ENCODE results near the gene MRPL41.
"Not testable (repeated sequence)": the region's sequence is repeated elsewhere in the genome, so short reads cannot be mapped to it uniquely, and the experiment has no call there.

Gene MRPL41

DNA sequence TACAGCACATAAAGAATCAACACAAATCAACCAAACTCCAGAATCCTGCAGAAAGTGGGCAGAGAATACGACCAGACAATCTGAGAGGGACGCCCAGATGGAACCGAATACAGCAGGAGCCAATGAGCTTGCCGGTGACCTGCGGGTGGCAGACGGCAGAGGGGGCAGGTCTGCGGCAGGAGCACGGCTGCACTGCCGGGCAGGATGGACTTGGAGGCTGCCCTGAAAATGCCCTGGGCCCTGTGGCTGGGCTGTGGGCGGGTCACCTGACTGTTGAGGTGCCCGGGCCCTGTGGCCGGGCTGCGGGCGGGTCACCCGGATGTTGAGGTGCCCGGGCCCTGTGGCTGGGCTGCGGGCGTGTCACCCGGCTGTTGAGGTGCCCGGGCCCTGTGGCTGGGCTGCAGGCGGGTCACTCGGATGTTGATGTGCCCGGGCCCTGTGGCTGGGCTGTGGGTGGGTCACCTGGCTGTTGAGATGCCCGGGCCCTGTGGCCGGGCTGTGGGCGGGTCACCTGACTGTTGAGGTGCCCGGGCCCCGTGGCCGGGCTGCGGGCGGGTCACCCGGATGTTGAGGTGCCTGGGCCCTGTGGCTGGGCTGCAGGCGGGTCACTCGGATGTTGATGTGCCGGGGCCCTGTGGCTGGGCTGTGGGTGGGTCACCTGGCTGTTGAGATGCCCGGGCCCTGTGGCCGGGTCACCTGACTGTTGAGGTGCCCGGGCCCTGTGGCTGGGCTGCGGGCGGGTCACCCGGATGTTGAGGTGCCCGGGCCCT is 37.7 kb upstream of the MRPL41 start:
- H3K4me1 ChIP-seq (ENCODE audit: insufficient read depth, low read length); H3K9me3 ChIP-seq (ENCODE audit: low read length); H3K36me3 ChIP-seq (ENCODE audit: insufficient read depth, low read length); H3K9ac ChIP-seq (ENCODE audit: low read length); H3K4me3 ChIP-seq (ENCODE audit: low read depth in 1 of 2, low read length in 2 of 2); H3K27me3 ChIP-seq (ENCODE audit: control insufficient read depth in 1 of 2, insufficient read depth in 2 of 2, low read length in 2 of 2); H3K27ac ChIP-seq (ENCODE audit: low read depth, low read length): not testable (repeated sequence)

DNA sequence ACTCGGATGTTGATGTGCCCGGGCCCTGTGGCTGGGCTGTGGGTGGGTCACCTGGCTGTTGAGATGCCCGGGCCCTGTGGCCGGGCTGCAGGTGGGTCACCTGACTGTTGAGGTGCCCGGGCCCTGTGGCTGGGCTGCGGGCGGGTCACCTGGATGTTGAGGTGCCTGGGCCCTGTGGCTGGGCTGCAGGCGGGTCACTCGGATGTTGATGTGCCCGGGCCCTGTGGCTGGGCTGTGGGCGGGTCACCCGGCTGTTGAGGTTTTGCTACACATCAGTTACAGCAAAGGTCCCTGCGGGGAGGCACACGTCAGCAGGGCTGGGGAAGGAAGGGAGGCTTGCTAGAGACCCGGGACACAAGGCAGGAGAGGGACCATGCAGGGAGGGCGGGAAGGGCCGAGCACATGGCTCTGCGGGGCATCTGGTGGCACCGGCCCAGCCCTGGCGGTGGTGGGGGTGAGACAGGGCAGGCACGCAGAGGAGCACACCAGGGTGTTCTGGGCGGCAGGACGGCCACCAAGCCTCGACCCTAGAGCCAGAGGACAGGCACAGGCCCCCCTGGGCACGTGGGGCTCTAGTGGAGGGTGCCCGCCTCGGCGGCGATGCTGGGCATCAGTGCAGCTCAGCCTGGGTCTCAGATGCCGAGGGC is 36.9 kb upstream of the MRPL41 start:
- Histone ChIP-seq H3K27ac (ENCODE audit: low read depth, low read length) (no peak overlapping the region), H3K9ac (ENCODE audit: low read length) (no peak overlapping the region), H3K36me3 (ENCODE audit: insufficient read depth, low read length) (no peaks in the 10 kb centered on the region), H3K4me3 (ENCODE audit: low read depth in 1 of 2, low read length in 2 of 2) (no peak overlapping the region), H3K4me1 (ENCODE audit: insufficient read depth, low read length) (no peaks in the 10 kb centered on the region), H3K9me3 (ENCODE audit: low read length) (no peaks in the 10 kb centered on the region), H3K27me3 (ENCODE audit: control insufficient read depth in 1 of 2, insufficient read depth in 2 of 2, low read length in 2 of 2) (no peaks in the 10 kb centered on the region)

DNA sequence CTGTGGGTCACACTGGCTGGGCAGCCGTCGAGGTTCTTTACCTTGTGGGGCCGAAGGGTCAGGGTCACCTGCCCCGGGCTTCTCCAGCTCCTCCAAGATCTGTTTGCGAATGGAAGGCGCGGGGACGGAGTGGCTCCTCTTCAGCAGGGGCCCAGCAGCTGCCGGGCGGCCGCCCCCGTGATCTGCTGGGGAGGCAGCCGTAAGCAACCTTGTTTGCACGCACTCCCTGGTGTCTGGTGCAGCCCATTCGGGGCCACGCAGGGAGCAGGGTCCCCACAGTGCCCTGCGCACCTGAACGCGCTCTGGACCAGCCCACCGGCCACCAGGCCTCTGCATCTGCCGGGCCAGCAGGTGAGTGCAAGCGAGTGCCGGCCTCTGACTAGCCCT is 36.3 kb upstream of the MRPL41 start:
- Histone ChIP-seq H3K4me1 (ENCODE audit: insufficient read depth, low read length) (no peaks in the 10 kb centered on the region), H3K9me3 (ENCODE audit: low read length) (no peaks in the 10 kb centered on the region), H3K36me3 (ENCODE audit: insufficient read depth, low read length) (no peaks in the 10 kb centered on the region), H3K27me3 (ENCODE audit: control insufficient read depth in 1 of 2, insufficient read depth in 2 of 2, low read length in 2 of 2) (no peaks in the 10 kb centered on the region), H3K27ac (ENCODE audit: low read depth, low read length) (no peak overlapping the region), H3K9ac (ENCODE audit: low read length) (no peak overlapping the region), H3K4me3 (ENCODE audit: low read depth in 1 of 2, low read length in 2 of 2) (no peak overlapping the region)

DNA sequence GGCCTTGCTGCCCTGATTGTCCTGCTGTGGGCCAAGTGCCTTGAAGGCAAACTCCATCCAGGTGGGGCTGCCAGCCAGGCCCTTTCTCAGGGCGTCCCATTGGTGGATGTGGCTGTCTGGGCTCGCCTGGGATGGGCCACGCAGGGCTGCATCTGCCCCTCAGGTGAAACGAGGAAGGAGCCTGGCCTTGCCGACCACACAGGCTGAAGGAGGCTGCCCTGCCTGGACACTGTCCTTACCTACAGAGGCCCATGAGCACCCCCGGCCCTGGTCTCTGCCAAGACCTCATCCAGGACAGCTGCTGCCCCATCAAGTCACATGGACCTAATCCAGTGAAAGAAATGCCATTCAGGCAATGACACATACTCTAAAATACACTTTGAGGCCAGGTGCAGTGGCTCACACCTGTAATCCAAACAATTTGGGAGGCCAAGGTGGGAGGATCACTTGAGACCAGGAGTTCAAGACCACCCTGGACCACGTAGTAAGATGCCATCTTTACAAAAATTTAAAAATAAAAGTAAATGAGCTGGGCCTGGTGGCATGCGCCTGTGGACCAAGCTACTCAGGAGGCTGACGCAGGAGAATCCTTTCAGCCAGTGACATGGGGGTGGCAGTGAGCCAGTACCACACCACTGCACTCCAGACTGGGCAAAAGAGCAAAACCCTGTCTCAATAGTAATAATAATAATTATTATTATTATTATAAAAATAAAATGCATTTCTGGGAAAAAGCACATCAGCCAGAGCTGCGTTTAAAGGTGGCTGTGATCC is 35.3 kb upstream of the MRPL41 start:
- Histone ChIP-seq H3K9ac (ENCODE audit: low read length) (no peak overlapping the region), H3K27me3 (ENCODE audit: control insufficient read depth in 1 of 2, insufficient read depth in 2 of 2, low read length in 2 of 2) (no peaks in the 10 kb centered on the region), H3K27ac (ENCODE audit: low read depth, low read length) (no peak overlapping the region), H3K36me3 (ENCODE audit: insufficient read depth, low read length) (no peaks in the 10 kb centered on the region), H3K9me3 (ENCODE audit: low read length) (no peaks in the 10 kb centered on the region), H3K4me1 (ENCODE audit: insufficient read depth, low read length) (no peaks in the 10 kb centered on the region), H3K4me3 (ENCODE audit: low read depth in 1 of 2, low read length in 2 of 2) (no peak overlapping the region)

DNA sequence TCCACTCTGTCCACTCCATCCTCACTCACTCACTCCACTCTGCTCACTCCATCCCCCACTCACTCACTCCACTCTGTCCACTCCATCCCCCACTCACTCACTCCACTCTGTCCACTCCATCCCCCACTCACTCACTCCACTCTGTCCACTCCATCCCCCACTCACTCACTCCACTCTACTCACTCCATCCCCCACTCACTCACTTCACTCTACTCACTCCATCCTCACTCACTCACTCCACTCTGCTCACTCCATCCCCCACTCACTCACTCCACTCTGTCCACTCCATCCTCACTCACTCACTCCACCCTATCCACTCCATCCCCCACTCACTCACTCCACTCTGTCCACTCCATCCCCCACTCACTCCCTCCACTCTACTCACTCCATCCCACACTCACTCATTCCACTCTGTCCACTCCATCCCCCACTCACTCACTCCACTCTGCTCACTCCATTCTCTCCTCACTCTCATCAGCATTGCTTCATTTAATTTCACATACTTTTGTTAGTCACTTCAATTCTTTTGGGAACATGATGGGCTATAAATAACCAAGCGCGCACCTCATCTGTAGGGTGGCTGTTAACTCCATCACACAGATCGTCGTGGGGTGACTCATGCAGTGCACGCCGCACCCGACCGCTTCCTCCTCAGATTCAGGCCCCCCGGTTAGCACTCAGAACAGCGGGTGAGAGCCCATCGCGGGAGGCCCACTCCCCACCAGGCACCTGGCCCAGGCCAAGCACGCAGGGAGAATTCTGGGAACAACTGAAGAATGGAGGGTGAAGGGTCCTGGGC is 32.8 kb upstream of the MRPL41 start:
- H3K27me3 ChIP-seq (ENCODE audit: control insufficient read depth in 1 of 2, insufficient read depth in 2 of 2, low read length in 2 of 2); H3K4me1 ChIP-seq (ENCODE audit: insufficient read depth, low read length); H3K4me3 ChIP-seq (ENCODE audit: low read depth in 1 of 2, low read length in 2 of 2); H3K36me3 ChIP-seq (ENCODE audit: insufficient read depth, low read length); H3K9ac ChIP-seq (ENCODE audit: low read length); H3K9me3 ChIP-seq (ENCODE audit: low read length); H3K27ac ChIP-seq (ENCODE audit: low read depth, low read length): not testable (repeated sequence)

DNA sequence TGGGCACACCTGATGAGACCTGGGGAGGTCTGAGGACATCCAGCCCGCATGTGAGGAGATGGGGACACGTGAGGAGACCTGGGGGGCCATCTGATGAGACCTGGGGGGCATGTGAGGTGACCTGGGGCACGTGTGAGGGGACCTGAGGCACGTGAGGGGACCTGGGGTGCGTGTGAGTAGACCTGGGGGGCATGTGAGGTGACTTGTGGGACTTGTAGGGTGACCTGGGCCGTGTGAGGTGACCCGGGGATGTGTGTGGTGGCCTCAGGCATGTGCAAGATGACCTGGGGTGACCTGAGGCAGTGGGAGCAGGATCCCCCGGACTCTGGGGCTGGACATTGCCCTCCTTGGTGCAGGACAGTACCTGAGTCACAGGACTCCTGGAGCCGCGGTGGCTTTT is 32.1 kb upstream of the MRPL41 start:
- no peak overlapping the region for H3K4me3 ChIP-seq (ENCODE audit: low read depth in 1 of 2, low read length in 2 of 2)

DNA sequence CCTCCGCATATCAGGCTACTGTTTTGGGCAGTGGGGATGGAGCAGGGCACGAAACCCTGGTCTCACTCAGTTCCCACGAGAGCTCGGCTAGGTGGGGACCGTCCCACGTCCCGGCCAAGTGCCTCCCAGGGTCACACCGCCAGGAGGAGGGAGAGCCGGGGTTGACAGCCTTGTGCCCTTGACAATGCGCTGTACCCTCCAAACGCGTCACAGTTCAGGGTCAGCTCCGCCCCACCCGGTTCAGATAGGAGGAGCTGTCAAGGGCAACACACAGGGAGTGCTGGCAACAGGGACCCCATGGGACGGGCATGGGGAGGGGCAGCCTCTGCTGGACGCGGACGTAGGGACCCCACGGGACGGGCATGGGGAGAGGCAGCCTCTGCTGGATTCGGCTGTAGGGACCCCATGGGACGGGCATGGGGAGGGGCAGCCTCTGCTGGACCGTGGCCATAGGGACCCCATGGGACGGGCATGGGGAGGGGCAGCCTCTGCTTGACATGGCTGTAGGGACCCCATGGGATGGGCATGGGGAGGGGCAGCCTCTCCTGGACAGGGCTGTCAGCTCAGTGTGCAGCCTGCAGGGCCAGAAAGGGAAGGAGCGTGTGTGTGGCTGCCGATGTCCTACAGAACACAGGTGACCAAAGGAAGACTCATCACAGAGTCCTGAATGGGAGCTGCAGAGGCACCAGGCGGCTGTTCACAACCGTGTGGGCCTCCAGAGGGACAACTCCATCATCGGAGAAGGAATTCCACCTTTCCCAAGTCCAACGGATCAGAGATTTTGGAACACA is 30.9 kb upstream of the MRPL41 start:
- Histone ChIP-seq H3K27me3 (ENCODE audit: control insufficient read depth in 1 of 2, insufficient read depth in 2 of 2, low read length in 2 of 2) (no peaks in the 10 kb centered on the region), H3K36me3 (ENCODE audit: insufficient read depth, low read length) (no peaks in the 10 kb centered on the region), H3K4me3 (ENCODE audit: low read depth in 1 of 2, low read length in 2 of 2) (no peak overlapping the region), H3K4me1 (ENCODE audit: insufficient read depth, low read length) (no peaks in the 10 kb centered on the region), H3K9me3 (ENCODE audit: low read length) (no peaks in the 10 kb centered on the region), H3K9ac (ENCODE audit: low read length) (no peak overlapping the region), H3K27ac (ENCODE audit: low read depth, low read length) (no peak overlapping the region)

More for the DNA sequence above, 32.1 kb upstream of the MRPL41 start:
- Histone ChIP-seq H3K9ac (ENCODE audit: low read length) (no peak overlapping the region), H3K4me1 (ENCODE audit: insufficient read depth, low read length) (no peaks in the 10 kb centered on the region), H3K9me3 (ENCODE audit: low read length) (no peaks in the 10 kb centered on the region), H3K36me3 (ENCODE audit: insufficient read depth, low read length) (no peaks in the 10 kb centered on the region), H3K27me3 (ENCODE audit: control insufficient read depth in 1 of 2, insufficient read depth in 2 of 2, low read length in 2 of 2) (no peaks in the 10 kb centered on the region), H3K27ac (ENCODE audit: low read depth, low read length) (no peak overlapping the region)

DNA sequence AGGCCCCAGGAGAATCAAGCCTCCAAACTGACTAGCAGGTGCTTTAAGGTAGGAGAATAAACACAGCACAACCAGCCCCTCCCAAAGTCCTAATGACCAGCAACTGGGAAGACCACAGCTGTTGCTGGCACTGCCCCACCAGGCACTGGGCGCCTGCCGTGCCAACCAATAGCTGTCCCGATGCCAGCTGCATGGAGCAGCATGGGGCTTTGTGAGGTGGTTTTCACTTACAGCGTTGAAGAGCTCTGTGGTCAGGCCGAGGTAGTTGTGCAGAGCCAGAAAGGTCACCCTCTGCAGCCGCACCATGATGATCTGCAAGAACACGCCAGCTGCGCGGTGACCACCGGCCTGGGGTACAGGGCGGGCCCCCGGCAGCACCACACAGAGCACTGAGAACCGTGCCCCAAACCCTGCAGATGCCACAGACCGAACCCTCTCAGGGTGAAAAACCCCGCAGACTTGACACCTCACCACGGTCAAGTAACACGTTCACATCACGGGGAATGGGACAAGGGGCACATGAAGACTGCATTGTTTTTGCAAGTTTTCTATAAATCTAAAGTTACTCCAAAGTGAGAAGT is 30.2 kb upstream of the MRPL41 start:
- Histone ChIP-seq H3K9me3 (ENCODE audit: low read length) (no peaks in the 10 kb centered on the region), H3K4me1 (ENCODE audit: insufficient read depth, low read length) (no peaks in the 10 kb centered on the region), H3K4me3 (ENCODE audit: low read depth in 1 of 2, low read length in 2 of 2) (no peak overlapping the region), H3K9ac (ENCODE audit: low read length) (no peak overlapping the region), H3K36me3 (ENCODE audit: insufficient read depth, low read length) (no peaks in the 10 kb centered on the region), H3K27ac (ENCODE audit: low read depth, low read length) (no peak overlapping the region), H3K27me3 (ENCODE audit: control insufficient read depth in 1 of 2, insufficient read depth in 2 of 2, low read length in 2 of 2) (no peaks in the 10 kb centered on the region)

DNA sequence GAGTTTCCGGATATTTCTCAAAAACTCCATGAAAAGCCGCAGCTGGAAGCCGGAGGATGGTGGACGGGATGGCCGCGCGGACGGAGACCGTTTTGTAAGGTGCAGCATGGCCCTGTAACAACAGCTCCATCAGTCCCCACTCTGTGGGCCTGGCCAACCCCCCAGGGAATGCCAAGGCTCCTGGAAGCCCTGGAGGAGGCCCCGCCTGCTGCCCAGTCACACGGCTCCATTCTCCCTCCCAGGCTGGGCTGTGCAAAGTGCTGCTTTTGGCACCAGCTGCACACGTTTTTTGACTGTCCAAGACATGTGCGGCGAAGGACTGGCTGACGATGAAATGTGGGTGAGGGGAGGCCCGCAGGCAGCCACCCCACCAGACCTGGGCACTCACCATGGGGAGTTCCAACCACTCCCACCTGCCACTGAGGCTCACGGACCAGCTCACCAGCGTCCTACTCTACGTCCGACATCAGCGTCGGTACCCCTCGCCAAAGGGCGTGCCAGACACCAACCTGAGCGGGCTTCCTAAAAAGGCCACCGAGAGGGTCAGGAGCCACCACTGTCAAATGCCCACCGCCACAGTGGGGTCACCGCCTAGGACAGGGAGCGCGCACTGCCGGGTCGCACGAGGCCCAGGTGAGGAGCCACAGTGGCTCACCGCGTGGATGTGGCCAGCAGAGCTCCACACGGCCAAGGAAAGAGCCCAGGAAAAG is 28.8 kb upstream of the MRPL41 start:
- Histone ChIP-seq H3K27ac (ENCODE audit: low read depth, low read length) (no peak overlapping the region), H3K36me3 (ENCODE audit: insufficient read depth, low read length) (no peaks in the 10 kb centered on the region)

More for the DNA sequence above, 28.8 kb upstream of the MRPL41 start:
- no peaks in the 10 kb centered on the region for H3K9me3 ChIP-seq (ENCODE audit: low read length)
- H3K27me3 ChIP-seq (ENCODE audit: control insufficient read depth in 1 of 2, insufficient read depth in 2 of 2, low read length in 2 of 2) = no peaks in the 10 kb centered on the region
- H3K4me1 ChIP-seq (ENCODE audit: insufficient read depth, low read length) = no peaks in the 10 kb centered on the region
- no peak overlapping the region for H3K9ac ChIP-seq (ENCODE audit: low read length)
- H3K4me3 ChIP-seq (ENCODE audit: low read depth in 1 of 2, low read length in 2 of 2) = no peak overlapping the region
